Embryonic facial prominence (tissue), 1 donor: Measurements from ENCODE around the gene CCDC142.

Experiments
- DNase-seq: peaks from one replicate; pipeline ENCODE4 v3.0.0-alpha.2; 2016; ENCODE audit errors: extremely low spot score

Gene CCDC142

DNA sequence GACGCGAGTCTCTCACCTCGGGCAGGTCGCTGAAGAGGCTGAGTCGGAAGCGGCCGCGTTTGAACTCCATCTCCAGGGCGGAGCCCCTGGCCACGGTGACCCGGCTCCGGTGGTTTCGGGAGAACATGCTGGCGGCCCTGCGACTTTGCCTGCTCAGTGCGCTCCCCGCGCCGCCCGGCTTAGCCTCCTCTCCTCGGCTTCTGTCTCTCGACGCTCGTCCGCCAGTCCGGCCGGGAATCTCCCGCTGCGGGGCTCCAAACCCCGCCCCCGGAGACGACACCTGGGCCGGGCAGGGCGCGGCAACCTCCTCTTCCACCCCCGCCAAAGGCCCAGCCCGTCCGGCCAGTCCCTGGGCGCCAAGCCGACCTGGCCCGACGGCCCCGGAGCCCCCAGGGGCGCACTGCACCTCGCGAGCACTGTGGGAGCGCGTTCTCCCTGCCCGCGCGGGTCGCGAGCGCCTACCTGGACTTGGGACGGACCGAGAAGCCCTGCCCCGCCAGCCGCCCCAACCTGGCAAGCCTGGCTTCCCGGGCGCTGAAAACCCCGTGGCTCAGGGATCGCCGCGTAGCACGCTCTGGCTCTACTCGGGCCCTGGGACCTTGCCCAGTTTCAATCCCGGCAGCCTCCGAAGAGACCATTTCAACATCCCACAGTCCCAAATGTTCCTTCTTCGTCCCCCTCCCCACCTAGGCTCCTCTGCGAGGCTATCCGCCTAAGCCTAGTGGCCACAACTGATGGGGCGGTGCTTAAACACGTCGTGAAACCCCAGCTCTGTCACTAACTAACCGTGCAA lies 40.9 kb downstream of the CCDC142 start, which contains the start of gene RTKN:
RTKN (minus strand) TSS at position 248 of the 793 bp plus-strand sequence; CDS start at position 127, 121 bp downstream.
- no peak for DNase-seq

DNA sequence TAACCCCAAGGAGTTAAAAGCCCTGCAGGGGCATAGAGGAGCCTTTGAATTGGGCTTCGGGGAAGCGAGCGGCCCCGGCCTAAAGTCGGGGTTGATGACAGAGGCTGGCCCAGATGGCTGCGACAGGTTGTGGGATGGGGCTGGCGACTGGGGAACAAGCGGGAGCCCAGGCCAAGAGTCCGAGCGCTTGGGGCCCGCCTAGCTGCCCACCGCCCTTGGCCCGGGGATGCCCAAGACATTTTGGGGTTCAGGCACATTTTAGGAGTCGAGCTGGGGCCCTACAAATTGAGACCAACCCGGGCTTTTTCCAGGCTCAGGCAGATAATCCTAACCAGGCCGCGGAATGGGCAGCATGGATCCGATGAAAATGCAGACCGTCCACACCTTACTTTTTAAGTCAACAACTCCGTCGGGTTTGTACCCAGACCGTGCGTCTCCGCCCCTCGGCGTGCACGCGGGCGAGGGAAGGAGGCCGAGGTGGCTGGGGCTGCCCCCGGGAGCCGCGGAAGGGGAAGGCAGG lies 41.6 kb downstream of the CCDC142 start:
- DNase-seq, result no peak

DNA sequence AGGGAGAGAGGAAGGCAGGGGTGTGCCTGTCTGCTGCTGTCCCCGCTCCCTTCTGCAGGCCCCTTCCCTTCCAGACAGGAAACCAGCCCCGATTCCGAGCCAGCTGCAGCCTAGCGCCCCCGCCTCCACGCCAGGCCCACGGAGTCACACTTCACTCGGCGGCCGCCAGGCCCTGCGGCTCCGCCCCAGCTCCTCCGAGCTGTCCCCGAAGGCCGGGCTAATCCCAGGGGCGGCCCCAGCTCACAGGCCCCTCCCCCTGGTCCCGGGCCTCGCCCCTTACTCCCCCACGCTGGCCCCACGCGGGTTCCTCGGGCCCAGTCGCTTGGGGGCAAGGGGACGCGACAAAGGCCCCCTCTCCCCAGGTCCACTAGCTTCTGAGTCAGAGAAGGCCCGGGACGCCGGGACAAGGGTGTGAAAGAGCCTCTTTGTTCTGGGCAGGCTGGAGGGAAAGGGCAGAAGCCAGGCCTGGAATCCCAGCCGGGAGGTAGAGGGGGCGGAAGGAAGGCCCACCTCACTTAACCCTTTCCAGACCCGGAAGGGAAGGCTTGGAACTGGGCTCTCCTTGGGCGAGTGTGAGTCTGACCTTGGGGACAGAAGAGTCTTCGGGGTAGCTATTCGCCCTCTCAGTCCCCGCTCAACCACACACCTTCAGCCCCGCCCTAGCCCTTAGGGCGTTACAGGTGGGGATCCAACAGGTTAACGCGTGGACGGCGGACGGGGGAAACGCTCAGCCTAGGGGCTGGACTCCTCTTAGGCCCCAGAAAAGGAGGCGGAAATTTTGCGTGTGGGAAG lies 42.2 kb downstream of the CCDC142 start:
- peak; percentile 86 for DNase-seq

DNA sequence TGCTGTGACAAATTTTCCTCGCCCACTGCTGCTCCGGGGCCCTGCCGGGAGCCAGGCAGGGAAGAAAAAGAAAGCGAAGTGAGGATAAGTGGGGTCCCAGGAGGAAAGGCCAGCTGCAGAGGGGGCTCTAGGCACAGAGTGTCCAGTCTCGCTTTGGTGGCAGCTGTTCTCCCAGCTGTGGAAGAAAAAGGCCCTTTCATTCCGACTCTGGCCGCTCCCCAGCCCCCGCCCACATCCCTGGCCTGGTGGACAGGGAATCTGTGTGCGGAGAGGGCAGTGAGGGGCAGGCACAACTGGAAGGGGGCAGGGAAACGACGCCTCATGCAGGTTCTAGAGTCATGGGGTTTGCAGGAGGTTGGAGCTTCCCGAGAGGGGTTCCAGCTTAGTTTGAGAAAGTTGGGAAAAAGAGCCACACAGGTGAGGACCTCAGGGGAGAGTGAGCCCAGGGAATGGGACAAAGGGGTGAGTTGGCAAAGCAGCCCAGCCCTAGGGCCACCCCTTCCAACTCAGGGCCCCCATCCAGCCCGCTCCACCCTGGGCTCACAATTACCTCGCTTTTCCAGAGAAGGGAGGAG lies 42.9 kb downstream of the CCDC142 start:
- DNase-seq, result no peak

DNA sequence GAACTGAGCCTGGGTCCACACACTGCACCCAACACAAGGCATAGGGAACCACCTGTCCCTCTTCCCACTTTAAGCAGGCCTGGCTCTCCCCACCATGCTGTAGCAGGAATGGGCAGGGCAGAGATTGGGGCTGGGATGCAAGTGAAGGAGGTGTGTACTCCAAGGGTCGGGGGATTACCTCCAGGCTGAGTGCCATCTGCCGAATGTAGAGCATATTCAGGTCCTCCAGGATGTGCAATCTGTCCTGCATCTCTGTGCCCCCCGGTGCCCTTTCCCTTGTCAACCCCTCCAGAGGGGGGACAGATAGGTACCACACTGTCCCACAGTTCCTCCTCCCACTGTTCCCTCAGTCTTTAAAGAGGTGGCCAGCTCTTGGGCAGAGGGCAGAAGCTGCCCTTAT lies 43.4 kb downstream of the CCDC142 start:
- DNase-seq, result no peak

DNA sequence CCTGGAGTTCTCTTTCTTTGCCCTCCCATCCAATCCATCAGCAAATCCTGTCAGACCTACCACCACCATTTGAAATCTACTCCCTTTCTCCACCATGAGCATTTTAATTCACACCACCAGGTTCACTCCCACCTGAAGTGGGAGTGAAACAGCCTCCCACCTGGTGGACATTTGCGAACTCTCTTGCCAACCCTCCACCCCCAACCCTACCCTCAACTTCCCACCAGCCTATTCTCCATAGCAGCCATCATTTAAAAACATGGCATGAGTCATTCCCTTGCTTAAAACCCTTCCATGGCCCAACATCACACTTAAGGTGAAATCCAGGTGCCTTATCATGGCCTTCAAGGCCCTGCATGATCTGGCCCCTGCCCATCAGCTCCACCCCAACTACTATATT lies 44.5 kb downstream of the CCDC142 start:
- DNase-seq, result no peak

DNA sequence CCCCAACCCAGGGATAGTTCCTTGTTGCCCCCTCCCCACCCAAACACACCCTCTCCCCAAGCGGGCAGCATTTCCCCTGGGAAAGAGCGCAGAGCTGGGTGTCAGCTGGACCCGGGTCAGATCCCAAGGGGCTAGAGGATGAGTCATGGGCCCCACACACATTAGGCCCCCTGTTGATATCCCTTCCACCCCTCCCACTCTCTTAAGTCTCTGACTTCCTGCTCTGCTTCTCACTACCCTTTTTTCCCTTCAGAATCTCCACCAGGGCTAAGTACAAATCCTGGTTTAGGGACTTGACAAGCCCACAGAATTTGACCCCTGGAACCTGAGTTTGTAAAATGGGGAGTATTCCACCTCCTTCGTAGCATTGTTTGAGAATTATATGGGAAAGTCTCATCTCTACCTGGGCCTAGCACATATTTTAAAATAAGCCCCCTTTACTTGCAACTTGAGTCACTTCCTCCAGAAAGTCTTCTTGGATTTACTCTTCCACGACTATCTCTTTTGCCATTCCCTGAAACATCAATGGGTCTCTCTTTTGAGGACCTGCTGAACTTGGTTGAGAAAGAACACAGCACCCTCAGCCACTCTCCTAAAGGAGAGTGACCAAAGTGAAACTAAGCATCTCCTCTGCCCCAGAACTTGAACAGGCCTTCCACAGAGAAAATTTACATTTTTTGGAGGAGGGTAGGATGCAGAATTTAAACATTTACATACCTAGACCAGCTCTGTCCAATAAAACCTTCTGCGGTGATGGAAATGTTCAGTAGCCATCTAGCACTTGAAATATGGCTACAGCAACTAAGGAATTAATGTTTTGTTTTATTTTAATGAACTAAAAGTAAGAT lies 45.7 kb downstream of the CCDC142 start:
- no peak for DNase-seq

DNA sequence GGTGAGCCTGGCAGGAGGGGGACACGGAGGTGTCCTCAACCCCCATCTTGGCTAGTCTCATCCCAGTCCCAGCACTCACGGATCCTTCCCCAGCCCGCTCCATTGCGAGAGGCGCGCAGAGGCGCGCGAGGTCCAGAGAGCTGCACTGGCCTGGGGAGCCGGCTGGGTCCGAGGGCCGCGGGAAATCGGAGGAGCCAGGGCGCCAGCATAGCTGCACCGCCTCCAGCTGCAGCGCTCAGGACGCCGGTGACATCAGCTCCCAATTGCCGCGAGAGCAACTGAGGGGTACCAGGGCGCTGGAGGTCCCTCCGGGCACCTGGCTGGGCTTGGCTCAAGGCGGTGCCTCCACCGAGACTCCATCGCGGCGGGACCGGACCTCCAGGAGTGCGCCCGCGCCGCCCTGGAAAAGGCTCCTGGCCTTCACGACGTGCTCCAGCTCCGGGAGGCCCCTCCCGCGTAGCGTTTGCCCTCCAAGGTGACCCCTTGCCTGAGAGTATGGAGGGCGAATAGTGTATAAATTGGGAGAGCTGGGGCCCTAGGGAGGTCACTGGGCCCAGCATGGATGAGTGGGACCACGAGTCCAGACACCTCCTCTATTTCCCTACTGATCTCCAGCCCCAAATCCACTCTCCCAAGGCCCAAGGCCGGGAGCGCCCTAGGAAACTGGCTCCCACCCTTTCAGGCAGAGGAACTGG lies 46.5 kb downstream of the CCDC142 start:
- DNase-seq, result no peak

DNA sequence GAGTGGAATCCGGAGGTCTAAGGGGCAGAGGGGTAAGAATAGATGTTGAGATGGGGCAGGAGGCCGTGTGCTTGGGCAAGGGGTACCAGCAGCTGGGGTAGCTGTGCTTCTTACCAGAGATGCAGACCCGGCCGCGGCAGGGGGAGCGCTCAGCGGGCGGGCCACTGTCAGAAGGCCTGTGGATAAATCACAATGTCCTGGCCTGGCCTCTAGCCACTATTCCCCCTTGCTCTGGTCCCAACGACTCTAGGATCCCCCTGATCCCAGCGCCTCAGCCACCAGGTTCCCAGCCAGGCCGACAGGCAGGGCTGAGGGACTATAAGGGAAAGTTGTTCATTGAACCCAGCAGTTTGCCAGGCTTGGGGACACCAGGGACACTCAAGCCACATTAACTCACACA lies 52.3 kb downstream of the CCDC142 start:
- DNase-seq, result no peak

DNA sequence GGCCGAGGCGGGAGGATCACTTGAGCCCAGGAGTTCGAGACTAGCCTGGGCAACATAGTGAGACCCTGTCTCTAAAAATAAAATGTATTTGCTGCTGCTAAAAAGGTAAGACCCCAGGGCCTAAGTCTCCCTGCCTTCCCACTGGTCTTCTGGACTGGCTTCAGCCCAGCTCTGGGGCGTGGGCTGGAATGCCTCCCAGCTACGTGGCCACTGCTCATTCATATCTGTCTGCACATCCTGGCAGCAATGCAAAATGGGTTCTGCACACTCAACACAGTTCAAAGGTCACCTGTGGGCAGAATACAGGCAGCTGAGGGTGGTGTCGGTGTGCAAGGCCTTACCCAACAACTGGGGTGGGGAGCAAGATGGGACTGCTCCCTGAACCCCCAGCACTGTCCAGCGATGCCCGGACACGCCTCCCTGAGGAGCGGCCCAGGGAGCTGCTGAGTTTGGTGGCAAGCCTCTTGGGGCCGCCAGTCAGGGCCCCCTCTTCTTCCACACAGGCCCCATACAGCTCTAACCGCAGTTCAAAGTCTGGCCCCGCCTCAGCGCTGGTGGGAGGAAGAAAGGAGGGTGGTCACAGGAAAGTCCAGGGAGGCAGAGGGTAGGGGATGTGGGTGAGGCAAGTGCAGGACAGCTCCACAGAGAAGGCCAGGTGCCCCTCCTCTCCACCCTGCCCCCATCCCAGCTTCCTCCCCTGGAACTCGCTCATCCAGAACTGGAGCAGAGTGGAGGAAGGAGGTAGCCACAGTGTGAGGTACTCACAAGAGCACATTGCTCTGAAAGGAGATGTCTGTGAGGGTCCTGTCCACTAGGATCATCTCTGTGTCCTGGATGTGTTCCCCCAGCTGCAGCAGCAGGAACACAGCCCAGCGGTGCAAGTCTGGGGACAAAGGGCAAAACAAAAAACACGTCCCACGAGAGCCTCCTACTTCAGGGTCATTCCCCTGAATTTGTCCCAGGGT lies 53.0 kb downstream of the CCDC142 start:
- DNase-seq, result no peak

DNA sequence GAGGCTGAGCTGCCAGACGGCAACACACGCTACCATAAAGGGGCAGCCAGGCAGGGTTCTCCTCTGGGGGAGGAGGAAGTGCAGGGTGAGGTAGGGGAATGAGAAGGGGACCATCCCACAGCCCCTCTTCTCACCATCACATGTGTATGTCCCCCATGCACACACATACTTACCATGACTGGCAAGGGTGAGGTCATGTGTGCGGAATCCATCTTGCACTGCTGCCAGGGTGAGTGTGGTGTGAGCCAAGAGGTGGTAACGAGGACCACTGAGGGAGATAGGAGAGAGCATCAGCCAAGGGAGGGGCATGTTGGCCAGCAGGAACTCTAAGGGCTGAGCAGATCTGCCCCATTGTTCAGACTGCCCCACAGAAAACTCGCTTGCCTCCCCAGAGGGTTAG lies 54.1 kb downstream of the CCDC142 start:
- no peak for DNase-seq

DNA sequence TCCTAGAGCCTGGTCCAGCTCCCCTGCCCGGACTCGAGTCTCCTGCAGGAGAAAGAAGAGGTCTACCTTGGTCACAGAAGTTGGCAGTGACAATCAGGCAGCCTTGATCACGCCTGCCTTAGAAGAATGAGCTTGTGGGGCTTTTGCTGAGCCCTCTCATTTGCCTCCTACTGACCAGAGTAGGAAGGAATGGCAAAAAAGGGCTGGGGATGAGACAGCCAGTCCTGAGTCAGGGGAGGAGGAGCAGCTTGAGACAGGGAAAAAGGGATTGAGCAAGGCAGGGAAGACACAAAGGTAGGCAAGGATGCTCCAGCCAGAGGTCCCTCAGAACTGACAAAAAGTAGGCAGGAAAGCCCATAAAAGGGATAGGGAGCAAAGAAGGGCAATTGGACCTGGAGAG lies 55.2 kb downstream of the CCDC142 start:
- no peak for DNase-seq

DNA sequence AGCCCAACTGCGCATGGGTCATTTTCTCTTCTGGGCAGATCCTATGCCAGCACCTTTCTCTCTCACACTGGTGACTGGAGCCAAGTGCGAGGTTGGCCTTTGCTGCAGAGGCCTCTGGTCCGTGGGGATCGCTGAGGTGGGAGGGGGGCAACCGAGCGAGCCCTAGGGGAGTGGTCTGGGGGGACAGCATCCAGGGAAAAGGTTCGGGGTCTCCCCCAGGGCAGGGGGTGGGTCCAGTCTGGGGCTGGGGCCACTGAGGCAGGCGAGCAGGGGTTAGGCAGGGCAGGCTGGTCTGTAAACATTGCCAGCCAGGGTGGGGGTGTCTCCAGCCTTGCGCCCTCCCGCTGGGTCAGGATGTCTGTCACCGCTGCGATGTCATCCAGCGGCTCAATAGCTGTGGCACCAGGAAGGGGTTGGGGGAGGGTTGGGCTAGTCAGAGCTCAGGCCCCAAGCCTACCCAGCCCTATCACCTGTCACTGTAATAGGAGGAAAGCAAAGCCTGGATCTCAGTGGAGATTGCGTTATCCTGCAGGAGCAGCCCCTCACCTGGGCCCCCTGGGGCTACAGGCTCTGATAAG lies 56.5 kb downstream of the CCDC142 start:
- no peak for DNase-seq

DNA sequence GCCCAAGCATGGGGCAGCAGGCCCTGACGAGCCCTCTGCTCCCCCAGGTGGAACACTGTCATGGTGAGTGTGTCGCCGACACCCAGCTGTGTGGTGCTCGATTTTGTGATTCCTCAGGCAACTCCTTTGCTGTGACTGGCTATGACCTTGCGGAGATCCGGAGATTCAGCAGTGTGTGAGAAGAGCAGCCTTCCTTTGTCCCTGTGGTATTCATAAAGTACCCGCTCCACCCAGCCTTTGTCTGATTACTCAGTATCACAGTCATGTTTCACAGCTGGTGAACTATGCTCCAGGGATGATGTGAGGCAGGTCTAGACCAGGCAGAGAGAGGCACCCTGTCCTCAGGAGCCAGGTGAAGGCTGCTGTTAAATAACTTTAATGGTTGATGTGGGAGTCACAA lies 57.3 kb downstream of the CCDC142 start:
- DNase-seq, result no peak

DNA sequence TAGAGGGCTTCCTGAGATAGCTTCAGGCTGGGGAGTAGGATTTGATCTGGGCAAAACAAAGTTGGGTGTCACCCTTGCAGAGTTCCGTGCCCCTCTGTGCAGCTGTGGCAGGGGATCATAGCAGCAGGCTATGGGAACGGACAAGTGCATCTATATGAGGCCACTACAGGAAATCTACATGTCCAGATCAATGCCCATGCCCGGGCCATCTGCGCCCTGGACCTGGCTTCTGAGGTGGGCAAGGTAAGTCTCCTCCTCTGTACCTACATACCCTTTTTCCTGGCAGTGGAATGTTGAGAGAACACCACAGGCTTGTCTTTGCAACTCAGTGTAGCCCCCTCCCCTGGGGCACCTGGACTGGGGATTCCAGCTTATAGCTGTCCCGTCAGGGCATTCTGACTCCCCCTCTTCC lies 57.8 kb downstream of the CCDC142 start:
- no peak for DNase-seq

DNA sequence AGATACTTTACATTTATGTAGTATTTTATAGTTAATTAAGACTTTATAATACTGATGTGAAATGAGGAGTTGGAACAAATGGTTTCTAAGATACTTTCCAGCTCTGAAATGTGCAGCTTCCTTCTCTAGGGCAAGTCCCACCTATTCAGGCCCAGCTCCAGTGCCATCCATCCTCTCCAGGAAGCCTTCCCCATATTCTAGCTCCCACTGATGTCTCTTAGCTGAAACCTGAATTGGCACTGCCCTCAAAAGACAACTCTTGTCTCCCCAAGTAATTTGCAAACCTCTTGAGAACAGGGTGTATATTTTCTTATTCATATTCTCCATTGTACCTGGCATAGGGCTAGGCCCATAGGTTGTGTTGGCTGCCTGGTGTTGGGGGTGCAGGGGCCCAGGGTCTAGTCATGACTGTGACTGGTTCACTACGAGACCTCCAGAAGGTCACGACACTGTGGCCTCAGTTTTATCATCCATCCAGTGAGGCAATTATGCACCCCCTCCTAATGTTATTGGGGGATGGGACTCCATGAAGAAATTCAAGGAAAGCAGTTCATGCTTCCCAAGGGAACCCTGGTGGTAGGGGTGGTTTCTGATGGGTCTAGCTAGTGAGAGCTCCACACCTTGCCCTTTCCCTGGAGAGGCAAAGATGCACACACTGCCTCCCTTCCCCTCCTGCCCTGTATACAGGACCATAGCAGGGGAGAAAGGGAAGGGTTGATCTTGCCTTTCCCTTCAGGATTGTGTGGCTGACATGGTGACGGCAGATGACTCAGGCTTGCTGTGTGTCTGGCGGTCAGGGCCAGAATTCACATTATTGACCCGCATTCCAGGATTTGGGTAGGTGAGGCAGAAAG lies 58.4 kb downstream of the CCDC142 start:
- DNase-seq, result no peak
